GM12864 (cell line): ENCODE results near the gene MAP3K10.

Experiments
- DNase-seq: peaks from one replicate; pipeline ENCODE4 v3.0.0-alpha.2; 2011; ENCODE audit warnings: low read depth
- H3K4me3 ChIP-seq: 2 replicates; pipeline ENCODE4 v1.5.1; 2011; ENCODE audit warnings: mild to moderate bottlenecking, low read depth, low read length, control low read depth
- TF ChIP-seq, protein P1 (sequence below): IDR thresholded peaks from 2 replicates; pipeline ENCODE4 v1.5.1; 2011; ENCODE audit warnings: low read depth, mild to moderate bottlenecking, moderate library complexity, low read length, control low read depth, inconsistent platforms; ENCODE audit errors: missing control alignments

Gene MAP3K10

DNA sequence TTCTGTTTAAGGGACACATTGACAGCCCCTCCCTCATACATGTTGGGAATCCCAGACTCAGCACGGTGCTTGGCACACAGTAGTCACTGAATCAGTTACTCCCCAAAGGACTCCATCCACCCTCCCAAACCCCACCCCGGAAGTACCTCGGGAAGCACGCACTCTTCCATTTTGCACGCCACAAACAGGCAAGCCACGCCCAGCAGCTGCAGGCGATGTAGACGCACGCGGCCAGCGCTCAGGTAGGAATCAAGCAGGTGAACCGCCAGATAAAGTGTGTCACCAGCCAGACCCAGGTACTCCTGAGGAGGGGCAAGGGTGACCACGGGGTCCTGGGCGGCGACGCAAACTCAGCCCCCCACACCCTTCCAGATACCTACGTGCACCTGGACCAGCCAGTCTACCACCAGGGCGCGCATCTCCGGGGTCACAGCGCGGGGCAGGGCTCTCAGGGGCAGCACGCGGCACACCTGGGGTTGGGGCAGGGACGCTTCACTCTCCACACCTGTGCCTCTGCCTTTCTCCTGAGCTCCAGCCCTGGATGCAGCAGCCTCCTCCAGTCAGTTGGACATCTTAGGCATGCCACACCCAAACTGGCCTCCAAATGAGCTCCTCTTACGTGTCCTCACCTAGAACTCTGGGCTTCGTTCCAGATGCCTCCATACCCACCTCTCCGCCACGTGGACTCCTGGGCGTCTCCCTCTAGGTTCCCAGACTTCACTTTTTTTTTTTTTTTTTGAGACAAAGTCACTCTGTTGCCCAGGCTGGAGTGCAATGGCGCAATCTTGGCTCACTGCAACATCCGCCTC is 33.3 kb downstream of the MAP3K10 start:
- H3K4me3 ChIP-seq: no peak overlapping the region
- TF ChIP-seq, protein P1, sequence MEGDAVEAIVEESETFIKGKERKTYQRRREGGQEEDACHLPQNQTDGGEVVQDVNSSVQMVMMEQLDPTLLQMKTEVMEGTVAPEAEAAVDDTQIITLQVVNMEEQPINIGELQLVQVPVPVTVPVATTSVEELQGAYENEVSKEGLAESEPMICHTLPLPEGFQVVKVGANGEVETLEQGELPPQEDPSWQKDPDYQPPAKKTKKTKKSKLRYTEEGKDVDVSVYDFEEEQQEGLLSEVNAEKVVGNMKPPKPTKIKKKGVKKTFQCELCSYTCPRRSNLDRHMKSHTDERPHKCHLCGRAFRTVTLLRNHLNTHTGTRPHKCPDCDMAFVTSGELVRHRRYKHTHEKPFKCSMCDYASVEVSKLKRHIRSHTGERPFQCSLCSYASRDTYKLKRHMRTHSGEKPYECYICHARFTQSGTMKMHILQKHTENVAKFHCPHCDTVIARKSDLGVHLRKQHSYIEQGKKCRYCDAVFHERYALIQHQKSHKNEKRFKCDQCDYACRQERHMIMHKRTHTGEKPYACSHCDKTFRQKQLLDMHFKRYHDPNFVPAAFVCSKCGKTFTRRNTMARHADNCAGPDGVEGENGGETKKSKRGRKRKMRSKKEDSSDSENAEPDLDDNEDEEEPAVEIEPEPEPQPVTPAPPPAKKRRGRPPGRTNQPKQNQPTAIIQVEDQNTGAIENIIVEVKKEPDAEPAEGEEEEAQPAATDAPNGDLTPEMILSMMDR: no peak
- DNase-seq: no peak

- TF ChIP-seq, protein P1: peak; percentile 44
- no peak overlapping the region for H3K4me3 ChIP-seq
- no peak for DNase-seq
Observed at GRCh38 chr19:40225440-40226305, 34.4 kb downstream of the MAP3K10 start.

- no peak for DNase-seq
- H3K4me3 ChIP-seq: no peak overlapping the region
- TF ChIP-seq, protein P1: no peak
Observed at GRCh38 chr19:40228346-40228745, 37.1 kb downstream of the MAP3K10 start.

- TF ChIP-seq, protein P1: no peak
- DNase-seq: no peak
- no peak overlapping the region for H3K4me3 ChIP-seq
Observed at GRCh38 chr19:40228863-40229262, 37.6 kb downstream of the MAP3K10 start.

GRCh38 chr19:40229484-40229883 is 38.3 kb downstream of the MAP3K10 start:
- DNase-seq: no peak
- no peak overlapping the region for H3K4me3 ChIP-seq

GRCh38 chr19:40229926-40230417 is 38.7 kb downstream of the MAP3K10 start:
- TF ChIP-seq, protein P1: no peak
- no peak overlapping the region for H3K4me3 ChIP-seq

More at GRCh38 chr19:40229484-40229883, 38.3 kb downstream of the MAP3K10 start:
- TF ChIP-seq, protein P1: no peak

More at GRCh38 chr19:40229926-40230417, 38.7 kb downstream of the MAP3K10 start:
- no peak for DNase-seq
